RWPE1 (cell line): ENCODE results near the gene DTD2.
A peak's percentile ranks its signal among the peaks of the same experiment; 100 is the strongest.
"Not testable (repeated sequence)": the region's sequence is repeated elsewhere in the genome, so short reads cannot be mapped to it uniquely, and the experiment has no call there.

ENCODE experiments used
- CTCF ChIA-PET: fragments of 350-600 bp; sonication (Branson Sonifier 250); formaldehyde crosslinking; extraction: SDS; loops from one replicate; lab custom pipeline; 2021; lab: Yijun Ruan, JAX
- POLR2A ChIA-PET: fragments of 400-600 bp; formaldehyde crosslinking; extraction: SDS; loops from one replicate; lab custom pipeline; 2020; ENCODE audit warnings: antibody characterized with exemption; ENCODE audit not compliant: low non-redundant PET; lab: Yijun Ruan, JAX
- DNase-seq: peaks from one replicate; pipeline ENCODE4 v3.0.0; 2012; ENCODE audit warnings: low spot score
- H3K27ac ChIP-seq: fragments of 450-650 bp; 2 replicates; pipeline ENCODE4 v1.5.1; 2017
- CTCF ChIP-seq: fragments of 450-650 bp; conservative IDR thresholded peaks from 2 replicates; pipeline ENCODE4 v1.5.1; 2017; ENCODE audit warnings: low read depth, mild to moderate bottlenecking

Gene DTD2

GRCh38 chr14:31449136-31449535, 8.2 kb downstream of the DTD2 start:
- no peak overlapping the region for H3K27ac ChIP-seq
- DNase-seq, result no peak
- no peak for TF ChIP-seq CTCF
- ChIA-PET POLR2A (no interaction called here), CTCF (interaction anchor here (0.6 to 0.9 kb wide), 5 partner anchors 9 to 570 kb away, joined by 3 read pairs; partner anchors contain the start of gene HECTD1)

GRCh38 chr14:31445703-31446102, 11.6 kb downstream of the DTD2 start:
- CTCF ChIA-PET, result interaction anchor here (0.6 to 1.0 kb wide), 3 partner anchors 42 to 313 kb away, joined by 3 to 5 read pairs (median 3); no protein-coding TSS in a partner anchor
- no peak overlapping the region for H3K27ac ChIP-seq
- no peak for DNase-seq
- POLR2A ChIA-PET, result no interaction called here
- no peak for TF ChIP-seq CTCF

GRCh38 chr14:31442284-31442683, 15.0 kb downstream of the DTD2 start:
- no peak for TF ChIP-seq CTCF
- CTCF ChIA-PET, result no interaction called here
- H3K27ac ChIP-seq, result peak overlapping the region; percentile 66
- POLR2A ChIA-PET, result no interaction called here
- DNase-seq, result no peak

- peak overlapping the region; percentile 66 for H3K27ac ChIP-seq
- DNase-seq, result no peak
- ChIA-PET CTCF (interaction anchor here (0.6 kb wide), 1 partner anchor 1093 kb away, joined by 3 read pairs; no protein-coding TSS in a partner anchor), POLR2A (no interaction called here)
- no peak for TF ChIP-seq CTCF
Measured at GRCh38 chr14:31441273-31442111, 15.8 kb downstream of the DTD2 start.

- DNase-seq, result no peak
- no peak for TF ChIP-seq CTCF
- H3K27ac ChIP-seq, result no peak overlapping the region
- ChIA-PET POLR2A (no interaction called here), CTCF (interaction anchor here (0.6 kb wide), 1 partner anchor 70 kb away, joined by 3 read pairs; no protein-coding TSS in a partner anchor)
Measured at GRCh38 chr14:31440280-31440679, 17.0 kb downstream of the DTD2 start.

GRCh38 chr14:31439561-31439960, 17.7 kb downstream of the DTD2 start:
- CTCF ChIA-PET, result no interaction called here

GRCh38 chr14:31437045-31437691, 20.1 kb downstream of the DTD2 start:
- H3K27ac ChIP-seq, CTCF ChIA-PET, POLR2A ChIA-PET, DNase-seq: not testable (repeated sequence)

More at GRCh38 chr14:31439561-31439960, 17.7 kb downstream of the DTD2 start:
- DNase-seq, result no peak
- H3K27ac ChIP-seq, result no peak overlapping the region
- TF ChIP-seq CTCF, result no peak
- POLR2A ChIA-PET, result no interaction called here
